Mesothelial cell of epicardium (in vitro differentiated cells): ENCODE results near the gene RBM15. TPM values are rescaled to one million over a fixed set of nuclear protein-coding genes. Genes with fewer than 3 reads are reported as not detected.
A peak's percentile ranks its signal among the peaks of the same experiment; 100 is the strongest.

Experiments
- DNase-seq, 2 experiments: peaks; one replicate each; pipeline ENCODE4 v3.0.0; 2021; ENCODE audit warnings: low spot score in 2 of 2; ENCODE audit not compliant: unreplicated experiment in 2 of 2
- H3K27ac Mint-ChIP-seq: 2 replicates; pipeline ENCODE4 v1.8.0; 2021; ENCODE audit warnings: mixed read lengths
- H3K27me3 Mint-ChIP-seq: 2 replicates; pipeline ENCODE4 v1.8.0; 2021; ENCODE audit warnings: low read depth, mixed read lengths
- H3K36me3 Mint-ChIP-seq: 2 replicates; pipeline ENCODE4 v1.8.0; 2021; ENCODE audit warnings: mixed read lengths
- H3K4me1 Mint-ChIP-seq: 2 replicates; pipeline ENCODE4 v1.8.0; 2021; ENCODE audit warnings: mixed read lengths
- H3K4me3 Mint-ChIP-seq: 2 replicates; pipeline ENCODE4 v1.8.0; 2021; ENCODE audit warnings: mild to moderate bottlenecking, moderate library complexity, mixed read lengths
- H3K9me3 Mint-ChIP-seq: 2 replicates; pipeline ENCODE4 v1.8.0; 2021; ENCODE audit warnings: mixed read lengths
- CTCF ChIP-seq: fragments of 200-600 bp; sonication (generic); IDR thresholded peaks from one replicate; pipeline ENCODE4 v1.5.0; 2021; ENCODE audit warnings: antibody characterized with exemption; ENCODE audit not compliant: unreplicated experiment
- total RNA-seq: library from RNA; stranded (reverse); gene quantifications from 3 replicates; pipeline ENCODE4 v1.2.1, GENCODE V29; 2021

RBM15 gene
- total RNA-seq, 1 donor from 2014 or later: 41.0 TPM

DNA sequence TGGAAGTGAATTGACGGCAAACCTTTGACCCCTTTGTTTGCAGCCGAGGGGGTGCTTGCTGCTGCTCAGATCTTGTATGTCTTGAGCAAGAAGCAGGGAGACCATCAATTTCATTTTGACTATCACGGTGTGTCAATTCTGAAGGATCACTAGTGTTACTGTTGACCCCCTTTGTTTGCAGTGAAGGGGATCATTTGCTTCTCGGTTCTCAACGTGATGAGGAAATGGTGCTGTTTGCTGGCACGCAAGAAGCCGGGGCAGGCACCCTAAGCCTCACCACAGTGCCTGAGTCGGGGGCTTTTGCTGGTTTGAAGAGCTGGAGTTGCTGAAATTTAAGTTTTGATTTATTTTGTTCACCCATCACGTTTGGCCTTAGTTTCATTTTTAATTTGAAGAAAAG, 7.5 kb downstream of the RBM15 start:
- Mint-ChIP-seq H3K4me1 (peaks cover 65% of the 10 kb centered on the region), H3K9me3 (no peaks in the 10 kb centered on the region), H3K27ac (no peak overlapping the region), H3K4me3 (no peak overlapping the region), H3K27me3 (no peaks in the 10 kb centered on the region), H3K36me3 (peaks cover 15% of the 10 kb centered on the region)
- DNase-seq: no peak
- no peak for TF ChIP-seq CTCF

- Mint-ChIP-seq H3K9me3 (no peaks in the 10 kb centered on the region), H3K4me1 (peaks cover 59% of the 10 kb centered on the region), H3K4me3 (no peak overlapping the region), H3K36me3 (peaks cover 13% of the 10 kb centered on the region), H3K27ac (peak overlapping the region; percentile 19), H3K27me3 (no peaks in the 10 kb centered on the region)
- TF ChIP-seq CTCF: no peak
- no peak for DNase-seq
Observed at GRCh38 chr1:110347182-110347893, 8.2 kb downstream of the RBM15 start.

DNA sequence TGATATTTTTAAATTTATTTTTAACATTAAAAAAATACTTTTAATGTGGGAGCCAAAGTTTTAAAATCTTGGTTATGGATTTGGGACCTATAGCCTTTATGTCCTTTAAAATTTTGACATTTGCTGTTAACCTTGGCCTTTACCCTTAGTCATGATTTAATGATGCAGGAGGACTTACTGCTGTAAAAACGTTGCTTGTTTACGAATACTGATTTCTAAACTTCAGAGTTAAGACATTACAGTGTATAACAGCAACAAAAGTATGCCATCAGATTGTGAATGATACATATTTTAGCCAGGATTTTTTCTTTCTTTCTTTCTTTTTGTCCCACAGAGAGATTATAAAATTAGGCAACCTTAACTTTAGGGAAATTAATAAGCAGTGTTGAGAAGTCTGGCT, 8.9 kb downstream of the RBM15 start:
- H3K4me1 Mint-ChIP-seq: peaks cover 51% of the 10 kb centered on the region
- no peak for DNase-seq
- H3K4me3 Mint-ChIP-seq: no peak overlapping the region
- no peaks in the 10 kb centered on the region for H3K9me3 Mint-ChIP-seq
- no peaks in the 10 kb centered on the region for H3K27me3 Mint-ChIP-seq
- H3K27ac Mint-ChIP-seq: peak overlapping the region; percentile 54
- no peak for TF ChIP-seq CTCF
- peaks cover 11% of the 10 kb centered on the region for H3K36me3 Mint-ChIP-seq

GRCh38 chr1:110348771-110349170, 9.6 kb downstream of the RBM15 start:
- H3K27me3 Mint-ChIP-seq: no peaks in the 10 kb centered on the region
- no peak for DNase-seq
- H3K4me3 Mint-ChIP-seq: no peak overlapping the region
- TF ChIP-seq CTCF: no peak
- peaks cover 44% of the 10 kb centered on the region for H3K4me1 Mint-ChIP-seq
- peaks cover 8% of the 10 kb centered on the region for H3K36me3 Mint-ChIP-seq
- H3K27ac Mint-ChIP-seq: peak overlapping the region; percentile 67
- no peaks in the 10 kb centered on the region for H3K9me3 Mint-ChIP-seq

- no peaks in the 10 kb centered on the region for H3K27me3 Mint-ChIP-seq
- H3K4me1 Mint-ChIP-seq: peaks cover 35% of the 10 kb centered on the region
- peaks cover 5% of the 10 kb centered on the region for H3K36me3 Mint-ChIP-seq
- DNase-seq: no peak
- no peak for TF ChIP-seq CTCF
- H3K27ac Mint-ChIP-seq: no peak overlapping the region
- no peak overlapping the region for H3K4me3 Mint-ChIP-seq
- no peaks in the 10 kb centered on the region for H3K9me3 Mint-ChIP-seq
Observed at GRCh38 chr1:110350360-110350759, 11.2 kb downstream of the RBM15 start.
